Neutrophil (primary cell): Measurements from ENCODE around the gene RAD51B.

ENCODE experiments used
- H3K27ac ChIP-seq: fragments of 200-600 bp; sonication (generic); 2 replicates; pipeline ENCODE4 v1.5.1; 2016; ENCODE audit warnings: mild to moderate bottlenecking, moderate library complexity
- H3K27me3 ChIP-seq: fragments of 200-600 bp; sonication (generic); 2 replicates; pipeline ENCODE4 v1.6.0; 2016; ENCODE audit warnings: mild to moderate bottlenecking
- H3K36me3 ChIP-seq: fragments of 200-600 bp; sonication (generic); 2 replicates; pipeline ENCODE4 v1.5.1; 2017
- H3K4me1 ChIP-seq, 2 experiments: fragments of 200-600 bp in 1 of 2; sonication (generic) in 1 of 2; 1 replicate in 1 of 2; 2 replicates in 1 of 2; pipeline versions ENCODE4 v1.5.1 to v1.6.1; 2013 to 2016; ENCODE audit warnings: low read depth in 1 of 2, low read length in 1 of 2, mild to moderate bottlenecking in 1 of 2, moderate library complexity in 1 of 2; ENCODE audit not compliant: control insufficient read depth in 1 of 2, insufficient read depth in 1 of 2
- H3K4me3 ChIP-seq, 2 experiments: fragments of 200-600 bp in 1 of 2; sonication (generic) in 1 of 2; 1 replicate in 1 of 2; 2 replicates in 1 of 2; pipeline ENCODE4 v1.5.1; 2013 to 2016; ENCODE audit warnings: low read depth in 1 of 2, low read length in 1 of 2, mild to moderate bottlenecking in 1 of 2, moderate library complexity in 1 of 2
- H3K9me3 ChIP-seq: fragments of 200-600 bp; sonication (generic); 2 replicates; pipeline ENCODE4 v1.5.1; 2016
- TF ChIP-seq, protein P1 (sequence below): fragments of 200-600 bp; sonication (generic); IDR thresholded peaks from 2 replicates; pipeline ENCODE4 v1.5.1; 2016; ENCODE audit warnings: antibody characterized with exemption

Gene RAD51B

GRCh38 chr14:68520637-68521556 is 701.3 kb downstream of the RAD51B start:
- no peaks in the 10 kb centered on the region for H3K36me3 ChIP-seq
- TF ChIP-seq, protein P1, sequence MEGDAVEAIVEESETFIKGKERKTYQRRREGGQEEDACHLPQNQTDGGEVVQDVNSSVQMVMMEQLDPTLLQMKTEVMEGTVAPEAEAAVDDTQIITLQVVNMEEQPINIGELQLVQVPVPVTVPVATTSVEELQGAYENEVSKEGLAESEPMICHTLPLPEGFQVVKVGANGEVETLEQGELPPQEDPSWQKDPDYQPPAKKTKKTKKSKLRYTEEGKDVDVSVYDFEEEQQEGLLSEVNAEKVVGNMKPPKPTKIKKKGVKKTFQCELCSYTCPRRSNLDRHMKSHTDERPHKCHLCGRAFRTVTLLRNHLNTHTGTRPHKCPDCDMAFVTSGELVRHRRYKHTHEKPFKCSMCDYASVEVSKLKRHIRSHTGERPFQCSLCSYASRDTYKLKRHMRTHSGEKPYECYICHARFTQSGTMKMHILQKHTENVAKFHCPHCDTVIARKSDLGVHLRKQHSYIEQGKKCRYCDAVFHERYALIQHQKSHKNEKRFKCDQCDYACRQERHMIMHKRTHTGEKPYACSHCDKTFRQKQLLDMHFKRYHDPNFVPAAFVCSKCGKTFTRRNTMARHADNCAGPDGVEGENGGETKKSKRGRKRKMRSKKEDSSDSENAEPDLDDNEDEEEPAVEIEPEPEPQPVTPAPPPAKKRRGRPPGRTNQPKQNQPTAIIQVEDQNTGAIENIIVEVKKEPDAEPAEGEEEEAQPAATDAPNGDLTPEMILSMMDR: no peak
- no peaks in the 10 kb centered on the region for H3K27me3 ChIP-seq
- H3K4me1 ChIP-seq: no peaks in the 10 kb centered on the region
- no peak overlapping the region for H3K4me3 ChIP-seq
- no peaks in the 10 kb centered on the region for H3K9me3 ChIP-seq
- H3K27ac ChIP-seq: no peak overlapping the region

DNA sequence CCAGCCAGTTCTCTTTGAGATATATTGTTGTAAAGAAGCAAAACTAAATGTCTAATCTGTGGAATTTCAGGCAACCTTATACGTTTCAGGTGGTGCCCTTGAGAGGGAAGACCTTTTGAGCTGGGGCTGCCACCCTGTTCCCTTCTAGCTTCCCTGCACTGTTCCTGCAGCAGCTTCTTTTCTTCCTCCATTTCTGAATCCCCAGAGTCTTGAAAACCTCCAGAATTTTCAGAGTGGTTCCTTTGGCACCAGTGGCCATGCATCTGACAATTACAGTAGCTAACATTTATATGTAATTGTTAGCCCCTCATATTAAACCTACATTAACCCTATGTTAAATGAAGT is 702.0 kb downstream of the RAD51B start:
- H3K27me3 ChIP-seq: no peaks in the 10 kb centered on the region
- TF ChIP-seq, protein P1: no peak
- no peaks in the 10 kb centered on the region for H3K9me3 ChIP-seq
- H3K36me3 ChIP-seq: no peaks in the 10 kb centered on the region
- H3K27ac ChIP-seq: no peak overlapping the region
- no peaks in the 10 kb centered on the region for H3K4me1 ChIP-seq
- no peak overlapping the region for H3K4me3 ChIP-seq

DNA sequence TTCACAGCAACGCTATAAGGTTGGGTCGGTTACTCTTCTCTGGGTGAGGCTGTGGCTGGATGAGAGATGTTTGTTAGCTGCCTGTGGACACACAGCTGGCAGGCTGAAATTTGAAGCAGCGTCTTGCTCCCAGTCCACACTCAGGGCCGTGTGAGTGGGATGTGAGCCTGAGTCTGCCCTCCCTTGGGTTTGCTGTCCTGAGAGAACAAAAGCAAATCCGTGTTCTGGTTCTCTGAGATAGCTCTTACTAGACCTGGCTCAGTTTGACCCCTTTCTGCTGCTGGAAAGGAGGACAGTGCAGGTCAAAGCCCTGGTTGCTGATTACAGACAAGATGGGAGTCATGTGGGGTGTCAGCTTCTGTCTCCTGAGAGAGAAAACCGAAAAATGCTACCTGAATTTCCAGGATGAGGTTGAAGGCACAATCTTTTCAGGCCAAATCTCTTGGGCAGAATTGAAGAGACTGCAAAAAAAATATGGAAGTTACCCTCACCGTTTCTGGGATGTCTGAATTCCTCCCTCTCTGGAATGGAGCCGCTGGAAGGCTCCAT is 702.5 kb downstream of the RAD51B start:
- no peak overlapping the region for H3K27ac ChIP-seq
- H3K4me3 ChIP-seq: no peak overlapping the region
- no peaks in the 10 kb centered on the region for H3K27me3 ChIP-seq
- TF ChIP-seq, protein P1: no peak
- H3K36me3 ChIP-seq: no peaks in the 10 kb centered on the region
- no peaks in the 10 kb centered on the region for H3K4me1 ChIP-seq
- H3K9me3 ChIP-seq: no peaks in the 10 kb centered on the region

DNA sequence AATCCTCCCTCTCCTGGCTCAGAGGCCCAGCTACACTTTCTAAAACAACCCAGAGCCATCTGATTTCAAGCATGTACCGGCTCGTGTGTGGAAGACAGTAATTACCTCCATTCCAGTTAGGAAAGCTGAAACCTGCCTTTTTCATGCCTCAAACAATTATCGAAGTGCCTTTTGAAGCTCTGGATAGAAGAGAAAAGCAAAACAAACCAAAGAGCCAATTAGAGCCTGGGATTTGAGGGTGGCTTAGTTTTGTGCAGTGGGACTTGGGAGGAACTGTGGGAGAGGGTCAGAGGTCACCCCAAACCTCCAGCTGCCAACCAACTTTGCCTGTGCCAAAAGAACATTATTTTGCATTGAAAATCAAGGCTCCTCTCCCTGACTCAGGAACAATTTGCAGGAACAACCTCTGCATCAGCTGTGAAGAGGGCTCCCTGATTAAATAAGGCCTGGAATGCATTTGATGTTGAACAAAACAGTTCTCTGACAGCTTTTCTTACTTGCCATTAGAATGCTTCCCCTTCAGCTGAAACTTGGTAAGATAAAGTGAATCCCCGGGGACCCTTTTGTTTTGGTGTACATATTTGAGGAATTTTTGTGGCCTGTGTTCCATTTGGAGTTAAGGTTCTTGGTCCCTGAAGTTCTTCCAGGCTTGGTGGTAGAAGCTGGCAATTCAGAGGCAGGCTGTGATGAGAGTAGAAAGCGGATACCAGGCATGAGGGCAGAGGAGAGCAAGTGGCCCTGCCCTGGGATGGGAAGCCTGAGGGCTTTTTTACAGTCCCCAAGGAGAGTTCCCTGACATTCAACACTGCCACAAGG is 703.1 kb downstream of the RAD51B start:
- H3K27me3 ChIP-seq: no peaks in the 10 kb centered on the region
- TF ChIP-seq, protein P1: no peak
- H3K27ac ChIP-seq: no peak overlapping the region
- H3K4me3 ChIP-seq: no peak overlapping the region
- H3K36me3 ChIP-seq: no peaks in the 10 kb centered on the region
- no peaks in the 10 kb centered on the region for H3K9me3 ChIP-seq
- H3K4me1 ChIP-seq: no peaks in the 10 kb centered on the region

GRCh38 chr14:68523326-68523610 is 703.7 kb downstream of the RAD51B start:
- H3K36me3 ChIP-seq: no peaks in the 10 kb centered on the region
- TF ChIP-seq, protein P1: no peak
- no peak overlapping the region for H3K4me3 ChIP-seq
- H3K4me1 ChIP-seq: peaks cover 0 to 4% of the 10 kb centered on the region in 2 experiments
- H3K27ac ChIP-seq: no peak overlapping the region
- H3K9me3 ChIP-seq: no peaks in the 10 kb centered on the region
- H3K27me3 ChIP-seq: no peaks in the 10 kb centered on the region
